HG02678 (cell line): ENCODE measurements around the gene KCNA2.

ENCODE experiments used
- ATAC-seq: cut with Tn5 transposase; IDR thresholded peaks from one replicate; pipeline ENCODE4 v1.9.1; 2021; ENCODE audit warnings: mild to moderate bottlenecking, moderate library complexity; ENCODE audit not compliant: unreplicated experiment

KCNA2 gene

GRCh38 chr1:110605446-110605845, 712 bp downstream of the KCNA2 start:
- ATAC-seq = no peak

GRCh38 chr1:110604586-110605148, 1.5 kb downstream of the KCNA2 start:
- ATAC-seq = no peak

- ATAC-seq = no peak
Measured at GRCh38 chr1:110603058-110603457, 3.1 kb downstream of the KCNA2 start.

- ATAC-seq = no peak
Measured at GRCh38 chr1:110602466-110602865, 3.7 kb downstream of the KCNA2 start.

GRCh38 chr1:110601332-110601731, 4.8 kb downstream of the KCNA2 start:
- no peak for ATAC-seq

GRCh38 chr1:110600716-110601115, 5.4 kb downstream of the KCNA2 start:
- ATAC-seq = no peak

GRCh38 chr1:110597966-110598365, 8.2 kb downstream of the KCNA2 start:
- no peak for ATAC-seq

GRCh38 chr1:110596312-110596711, 9.8 kb downstream of the KCNA2 start:
- no peak for ATAC-seq

- ATAC-seq = no peak
Measured at GRCh38 chr1:110595353-110595710, 10.8 kb downstream of the KCNA2 start.

- no peak for ATAC-seq
Measured at GRCh38 chr1:110594456-110595352, 11.5 kb downstream of the KCNA2 start.

GRCh38 chr1:110593902-110594301, 12.3 kb downstream of the KCNA2 start:
- ATAC-seq = no peak

GRCh38 chr1:110591956-110592355, 14.2 kb downstream of the KCNA2 start:
- ATAC-seq = no peak

- no peak for ATAC-seq
Measured at GRCh38 chr1:110588991-110589390, 17.2 kb downstream of the KCNA2 start.

- ATAC-seq = no peak
Measured at GRCh38 chr1:110588486-110588885, 17.7 kb downstream of the KCNA2 start.

GRCh38 chr1:110587906-110588305, 18.3 kb downstream of the KCNA2 start:
- ATAC-seq = no peak

- ATAC-seq = no peak
Measured at GRCh38 chr1:110585481-110585880, 20.7 kb downstream of the KCNA2 start.

- no peak for ATAC-seq
Measured at GRCh38 chr1:110584045-110584444, 22.1 kb downstream of the KCNA2 start.

- ATAC-seq = no peak
Measured at GRCh38 chr1:110583505-110583904, 22.7 kb downstream of the KCNA2 start.

GRCh38 chr1:110582378-110582777, 23.8 kb downstream of the KCNA2 start:
- ATAC-seq = no peak

GRCh38 chr1:110581682-110582145, 24.4 kb downstream of the KCNA2 start:
- ATAC-seq = no peak

GRCh38 chr1:110580244-110580643, 25.9 kb downstream of the KCNA2 start:
- no peak for ATAC-seq

GRCh38 chr1:110579460-110579859, 26.7 kb downstream of the KCNA2 start:
- ATAC-seq = no peak
